Skeletal muscle tissue (tissue), 4 donors: ENCODE measurements around the gene INPP4B. TPM values are rescaled to one million over a fixed set of nuclear protein-coding genes. Genes with fewer than 3 reads are reported as not detected.

Experiments
- H3K27ac ChIP-seq: one replicate; pipeline ENCODE4 v1.7.0; 2013; ENCODE audit warnings: mild to moderate bottlenecking, low read depth, low read length, inconsistent platforms
- H3K27me3 ChIP-seq, 3 donors: one replicate each; pipeline ENCODE4 v1.7.0; 2013; ENCODE audit warnings: low read length in 3 of 3; ENCODE audit not compliant: control insufficient read depth in 3 of 3, insufficient read depth in 3 of 3
- H3K36me3 ChIP-seq, 3 donors: one replicate each; pipeline ENCODE4 v1.7.0; 2013; ENCODE audit warnings: low read length in 3 of 3; ENCODE audit not compliant: control insufficient read depth in 3 of 3, insufficient read depth in 3 of 3
- H3K4me1 ChIP-seq, 3 donors: one replicate each; pipeline ENCODE4 v1.7.0; 2013; ENCODE audit warnings: low read length in 3 of 3, mild to moderate bottlenecking in 3 of 3; ENCODE audit not compliant: control insufficient read depth in 3 of 3, insufficient read depth in 3 of 3
- H3K4me3 ChIP-seq, 3 donors: one replicate each; pipeline ENCODE4 v1.7.0; 2013; ENCODE audit warnings: low read length in 3 of 3
- H3K9ac ChIP-seq, 3 donors: one replicate each; pipeline ENCODE4 v1.7.0; 2013; ENCODE audit warnings: low read length in 3 of 3, mild to moderate bottlenecking in 3 of 3, moderate library complexity in 2 of 3, low read depth in 1 of 3
- H3K9me3 ChIP-seq, 3 donors: one replicate each; pipeline ENCODE4 v1.7.0; 2013; ENCODE audit warnings: low read length in 3 of 3; ENCODE audit not compliant: control insufficient read depth in 3 of 3
- total RNA-seq: library from RNA; depleted of rRNA; stranded (reverse); fragments of >200 nt; gene quantifications from one replicate; pipeline ENCODE4 v1.2.3, GENCODE V29; 2014
- donor health status: Osteomylitis.

INPP4B gene
- total RNA-seq, 1 donor from 2014 or later: 52.7 TPM

GRCh38 chr4:142416711-142417275 is 429.3 kb downstream of the INPP4B start:
- no peaks in the 10 kb centered on the region for H3K36me3 ChIP-seq
- peaks cover 0 to 5% (median 3%) of the 10 kb centered on the region in 3 donors for H3K4me1 ChIP-seq
- no peak overlapping the region for H3K4me3 ChIP-seq
- H3K27me3 ChIP-seq: no peaks in the 10 kb centered on the region
- no peaks in the 10 kb centered on the region for H3K9me3 ChIP-seq
- no peak overlapping the region for H3K9ac ChIP-seq
- H3K27ac ChIP-seq: no peak overlapping the region

GRCh38 chr4:142416121-142416520 is 430.0 kb downstream of the INPP4B start:
- H3K27me3 ChIP-seq: no peaks in the 10 kb centered on the region
- no peaks in the 10 kb centered on the region for H3K36me3 ChIP-seq
- H3K27ac ChIP-seq: no peak overlapping the region
- H3K9me3 ChIP-seq: no peaks in the 10 kb centered on the region
- H3K9ac ChIP-seq: no peak overlapping the region
- H3K4me1 ChIP-seq: peaks cover 0 to 5% (median 3%) of the 10 kb centered on the region in 3 donors
- no peak overlapping the region for H3K4me3 ChIP-seq

DNA sequence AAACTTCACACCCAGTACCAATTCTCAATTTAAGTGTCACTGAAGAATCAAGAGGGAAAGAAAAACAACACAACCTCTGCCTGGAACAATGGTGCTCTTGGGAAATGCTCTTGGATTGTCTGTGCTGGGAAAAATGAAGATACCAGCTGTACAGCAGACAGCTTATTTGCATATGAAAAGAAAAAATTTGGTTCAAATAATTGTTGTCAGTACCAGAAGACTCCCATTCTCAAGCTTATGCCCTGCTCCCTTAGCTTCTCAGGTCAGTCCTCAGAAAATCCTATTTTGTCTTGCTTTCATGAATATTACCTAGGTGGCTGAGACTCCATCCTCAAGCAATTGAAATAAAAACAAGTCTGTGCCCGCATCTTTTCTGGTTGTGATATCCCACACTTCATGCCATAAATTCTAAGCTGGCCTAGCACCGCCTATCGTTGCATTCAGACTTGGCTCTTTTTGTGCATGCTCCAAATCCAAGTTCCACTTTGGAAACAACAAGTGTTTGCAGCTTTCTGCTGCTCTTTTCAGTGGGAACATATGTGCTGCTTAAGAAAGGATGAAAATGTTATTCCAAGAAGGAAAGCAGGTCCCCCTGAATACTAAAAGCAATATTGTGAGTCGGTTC is 431.6 kb downstream of the INPP4B start:
- H3K27me3 ChIP-seq: no peaks in the 10 kb centered on the region
- no peaks in the 10 kb centered on the region for H3K9me3 ChIP-seq
- H3K9ac ChIP-seq: no peak overlapping the region
- peaks cover 0 to 5% (median 3%) of the 10 kb centered on the region in 3 donors for H3K4me1 ChIP-seq
- no peaks in the 10 kb centered on the region for H3K36me3 ChIP-seq
- no peak overlapping the region for H3K4me3 ChIP-seq
- no peak overlapping the region for H3K27ac ChIP-seq

DNA sequence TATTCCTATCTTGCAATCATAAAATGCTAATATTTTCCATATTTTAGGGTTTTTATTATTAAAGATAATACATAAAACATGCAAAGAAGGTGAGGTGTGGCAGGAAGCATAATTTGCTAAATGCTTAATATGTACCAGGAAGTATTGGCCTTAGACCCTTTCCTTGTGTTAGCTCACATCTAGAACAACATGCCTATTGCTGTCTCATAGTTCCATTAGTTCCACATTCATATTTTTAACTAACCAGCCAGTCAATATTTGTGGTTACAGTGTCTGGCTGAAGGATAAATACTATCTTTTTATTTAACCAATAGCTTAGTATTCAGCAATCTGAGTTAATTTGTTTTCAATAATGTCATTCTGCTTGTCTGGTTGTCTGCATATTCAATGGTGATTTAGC is 432.6 kb downstream of the INPP4B start:
- Histone ChIP-seq H3K27ac (no peak overlapping the region), H3K9ac (no peak overlapping the region), H3K4me3 (no peak overlapping the region), H3K36me3 (no peaks in the 10 kb centered on the region), H3K27me3 (no peaks in the 10 kb centered on the region), H3K4me1 (peaks cover 0 to 2% (median 2%) of the 10 kb centered on the region in 3 donors), H3K9me3 (no peaks in the 10 kb centered on the region)

DNA sequence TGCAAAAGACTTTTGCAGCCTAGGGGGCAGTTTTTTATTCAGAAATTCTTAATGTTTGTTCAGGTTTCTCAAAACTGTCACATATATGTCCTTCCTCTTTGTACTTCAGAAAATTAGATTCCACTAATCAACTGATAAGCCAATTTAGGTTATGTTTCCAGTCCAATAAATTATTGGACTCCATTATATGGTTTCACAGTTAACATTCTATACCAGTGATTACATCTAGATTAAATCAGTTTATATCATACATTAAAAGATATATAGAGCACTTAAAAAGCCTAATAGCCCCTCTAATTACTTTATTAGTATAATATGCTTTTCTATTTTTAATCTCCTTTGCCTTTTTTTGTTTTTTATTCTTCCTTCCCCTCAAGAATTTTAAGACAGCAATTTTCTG is 434.1 kb downstream of the INPP4B start:
- no peak overlapping the region for H3K9ac ChIP-seq
- no peaks in the 10 kb centered on the region for H3K9me3 ChIP-seq
- no peaks in the 10 kb centered on the region for H3K27me3 ChIP-seq
- H3K36me3 ChIP-seq: no peaks in the 10 kb centered on the region
- H3K4me1 ChIP-seq: peaks cover 0 to 2% (median 0%) of the 10 kb centered on the region in 3 donors
- H3K4me3 ChIP-seq: no peak overlapping the region
- no peak overlapping the region for H3K27ac ChIP-seq

DNA sequence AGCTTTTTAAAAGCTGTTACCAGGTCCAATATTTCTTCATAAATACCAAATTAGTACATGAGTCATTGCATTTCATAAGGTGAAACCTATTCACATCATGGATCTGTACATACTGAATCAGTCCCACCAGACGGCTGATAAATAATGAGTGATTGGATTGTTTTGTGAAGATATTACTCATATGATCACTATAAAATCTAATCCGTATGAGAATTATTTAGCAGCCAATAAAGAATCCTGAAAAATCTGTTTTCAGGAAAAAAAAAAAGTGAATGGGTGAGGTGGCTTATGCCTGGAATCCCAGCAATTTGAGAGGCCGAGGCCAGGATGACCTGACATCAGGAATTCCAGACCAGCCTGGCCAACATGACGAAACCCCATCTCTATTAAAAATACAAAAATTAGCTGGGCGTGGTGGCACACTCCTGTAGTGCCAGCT is 438.1 kb downstream of the INPP4B start:
- no peak overlapping the region for H3K4me3 ChIP-seq
- H3K4me1 ChIP-seq: peaks cover 13 to 17% (median 14%) of the 10 kb centered on the region in 3 donors
- H3K9ac ChIP-seq: no peak overlapping the region
- H3K27ac ChIP-seq: no peak overlapping the region
- no peaks in the 10 kb centered on the region for H3K9me3 ChIP-seq
- H3K36me3 ChIP-seq: no peaks in the 10 kb centered on the region
- no peaks in the 10 kb centered on the region for H3K27me3 ChIP-seq

- Histone ChIP-seq H3K27ac (no peak overlapping the region), H3K9ac (no peak overlapping the region), H3K36me3 (no peaks in the 10 kb centered on the region)
These were observed 438.5 kb downstream of the INPP4B start for GRCh38 chr4:142407596-142407995.

GRCh38 chr4:142406917-142407501 is 439.1 kb downstream of the INPP4B start:
- H3K4me3 ChIP-seq: no peak overlapping the region
- H3K9ac ChIP-seq: no peak overlapping the region
- H3K4me1 ChIP-seq: peaks cover 14 to 19% (median 19%) of the 10 kb centered on the region in 3 donors
- no peak overlapping the region for H3K27ac ChIP-seq
- no peaks in the 10 kb centered on the region for H3K36me3 ChIP-seq
- no peaks in the 10 kb centered on the region for H3K27me3 ChIP-seq
- H3K9me3 ChIP-seq: no peaks in the 10 kb centered on the region

More at GRCh38 chr4:142407596-142407995, 438.5 kb downstream of the INPP4B start:
- H3K4me1 ChIP-seq: peaks cover 14 to 19% (median 17%) of the 10 kb centered on the region in 3 donors
- no peak overlapping the region for H3K4me3 ChIP-seq
- no peaks in the 10 kb centered on the region for H3K27me3 ChIP-seq
- no peaks in the 10 kb centered on the region for H3K9me3 ChIP-seq

DNA sequence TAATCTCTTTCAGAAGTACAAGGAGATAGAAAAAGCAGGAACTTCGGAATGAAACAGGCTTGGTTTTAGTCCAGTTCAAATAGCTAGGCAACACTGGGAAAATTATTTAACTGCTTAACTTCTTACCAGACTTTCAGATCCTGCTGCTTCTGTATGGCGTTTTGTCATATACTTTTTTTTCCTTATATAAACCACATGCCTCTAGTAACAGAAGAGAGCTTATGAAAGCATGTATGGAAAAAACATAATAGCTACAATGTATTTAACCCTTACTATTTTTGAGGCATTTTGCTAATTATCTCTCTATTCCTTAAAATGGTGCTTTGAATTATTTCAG is 439.6 kb downstream of the INPP4B start:
- Histone ChIP-seq H3K4me3 (no peak overlapping the region), H3K27ac (no peak overlapping the region), H3K27me3 (no peaks in the 10 kb centered on the region), H3K9ac (no peak overlapping the region), H3K4me1 (peaks cover 14 to 21% (median 19%) of the 10 kb centered on the region in 3 donors), H3K36me3 (no peaks in the 10 kb centered on the region), H3K9me3 (no peaks in the 10 kb centered on the region)
